ENCODE measurements around the gene GCHFR. TPM values are rescaled to one million over a fixed set of nuclear protein-coding genes. Genes with fewer than 3 reads are reported as not detected.

The GCHFR gene
- total and polyA plus RNA-seq, 2 of the 4 experiments (the other 2 are of a cell fraction), result 2.3 to 6.5 TPM

DNA sequence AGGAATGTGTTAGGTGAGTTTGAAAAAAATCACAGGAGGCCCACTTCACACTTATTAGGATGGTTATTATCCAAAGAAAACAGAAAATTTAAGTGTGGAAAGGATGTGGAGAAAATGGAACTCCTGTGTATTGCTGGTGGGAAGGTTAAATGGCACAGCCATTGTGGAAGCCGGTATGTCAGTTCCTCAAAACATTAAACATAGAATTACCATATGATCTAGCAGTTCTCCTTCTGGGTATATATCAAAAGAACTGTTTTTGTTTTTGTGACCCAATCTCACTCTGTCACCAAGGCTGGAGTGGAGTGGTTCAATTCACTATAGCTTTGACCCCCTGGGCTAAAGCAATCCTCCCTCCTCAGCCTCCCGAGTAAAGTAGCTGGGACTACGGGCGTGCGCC, 32.6 kb downstream of the GCHFR start:
- dilution Hi-C loops (cut with HindIII; ENCODE audit: low sequenced_read_pairs, unreplicated experiment), result no loop called here
- no peak for TF ChIP-seq CTCF (conservative IDR thresholded peaks at IDR 0.05; ENCODE audit: low read depth, low read length)
- TF ChIP-seq USF2 (IDR thresholded peaks at IDR 0.05; ENCODE audit: low read depth, low read length), result no peak
- CTCF ChIA-PET, result no interaction called here
- no peak overlapping the region for H3K27ac ChIP-seq (ENCODE audit: insufficient read depth, low read length)
- H3K4me3 ChIP-seq (ENCODE audit: insufficient read depth, low read depth, low read length), result no peak overlapping the region
- H4K20me1 ChIP-seq (ENCODE audit: insufficient read depth, low read length), result peaks cover 5% of the 10 kb centered on the region; the same call in 1 of the 2 replicates
- no peak overlapping the region for H2BK120ac ChIP-seq (ENCODE audit: low read depth, low read length)
- no peak overlapping the region for H4K91ac ChIP-seq (ENCODE audit: insufficient read depth, low read depth, low read length)
- H4K5ac ChIP-seq (ENCODE audit: low read depth, low read length), result no peak overlapping the region
- H2BK5ac ChIP-seq (ENCODE audit: low read depth, low read length, poor library complexity, severe bottlenecking), result no peak overlapping the region
- H3K9me1 ChIP-seq (ENCODE audit: insufficient read depth, low read length), result 0 out of 2 replicates have a peak, but pooled peaks cover 13% of the 10 kb centered on the region
- H3K14ac ChIP-seq (replicated peaks; ENCODE audit: low read depth, low read length), result no peak overlapping the region
- POLR2A ChIA-PET (ENCODE audit: unreplicated experiment), result no interaction called here
- no peak overlapping the region for H3K56ac ChIP-seq (ENCODE audit: extremely low read depth, insufficient read depth, low read length)
- intact Hi-C loops (cut with micrococcal nuclease), result no loop called here
- H4K8ac ChIP-seq (ENCODE audit: low read depth in 2 of 2, low read length in 2 of 2), result no peak overlapping the region
- no CpG with 5 or more reads among the region's 5 CpGs for WGBS, 2 experiments (ENCODE audit: extremely low coverage in 2 of 2, insufficient read length in 1 of 2)
- DNase-seq, result no peak
- in situ Hi-C loops (cut with MboI; ENCODE audit: low sequenced_read_pairs), result no loop called here
- H3K4me1 ChIP-seq (ENCODE audit: control insufficient read depth, insufficient read depth, low read length), result peaks cover 5% of the 10 kb centered on the region; the same call in 1 of the 2 replicates
- no peak overlapping the region for H3K18ac ChIP-seq (ENCODE audit: low read depth, low read length)
- BruUV-seq (replicated peaks), result no TSS peak
- H2BK15ac ChIP-seq (ENCODE audit: low read depth, low read length), result no peak overlapping the region
- no peak overlapping the region for H3K4ac ChIP-seq (ENCODE audit: low read depth, low read length)
- H3K9me3 ChIP-seq (ENCODE audit: control insufficient read depth, insufficient read depth, low read length), result no peaks in the 10 kb centered on the region
- no peak overlapping the region for H3K9ac ChIP-seq (ENCODE audit: low read depth, low read length)
- H2AK9ac ChIP-seq (replicated peaks; ENCODE audit: low read depth, low read length, poor library complexity), result no peak overlapping the region
- H3K36me3 ChIP-seq (ENCODE audit: control insufficient read depth, insufficient read depth, low read length), result peaks cover 4% of the 10 kb centered on the region; the same call in 1 of the 2 replicates
- H2AK5ac ChIP-seq (ENCODE audit: low read depth, low read length), result no peak overlapping the region
- H3K4me2 ChIP-seq (ENCODE audit: low read depth, low read length), result no peak overlapping the region
- H2AFZ ChIP-seq (replicated peaks; ENCODE audit: low read length, poor library complexity), result no peak overlapping the region
- H3K79me1 ChIP-seq (ENCODE audit: low read depth in 1 of 2, low read length in 2 of 2), result peaks cover 36 to 58% of the 10 kb centered on the region in 2 experiments
- no peaks in the 10 kb centered on the region for H3K27me3 ChIP-seq (ENCODE audit: control insufficient read depth, insufficient read depth, low read length)
- H2BK20ac ChIP-seq (ENCODE audit: low read depth, low read length), result no peak overlapping the region
- H3K23ac ChIP-seq (ENCODE audit: low read depth, low read length), result no peak overlapping the region
- ATAC-seq (ENCODE audit: low read depth), result no peak

Data from IMR-90 (cell line).